GM21619 (cell line): ENCODE measurements around the gene EDDM3A.
"Not testable (repeated sequence)": the region's sequence is repeated elsewhere in the genome, so short reads cannot be mapped to it uniquely, and the experiment has no call there.

Experiments used
- ATAC-seq: cut with Tn5 transposase; IDR thresholded peaks from one replicate; pipeline ENCODE4 v1.9.1; 2021; ENCODE audit not compliant: unreplicated experiment

The EDDM3A gene, protein sequence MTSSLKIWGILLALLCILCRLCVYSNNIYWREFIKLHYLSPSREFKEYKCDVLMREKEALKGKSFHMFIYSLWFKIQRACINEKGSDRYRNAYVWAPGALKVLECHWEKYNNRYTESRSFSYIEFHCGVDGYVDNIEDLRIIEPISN

GRCh38 chr14:20745571-20746358, at the start of gene EDDM3A:
Gene EDDM3A (plus strand): TSS chr14:20745887. CDS start chr14:20747581, 1,694 bp downstream.
- no peak for ATAC-seq

DNA sequence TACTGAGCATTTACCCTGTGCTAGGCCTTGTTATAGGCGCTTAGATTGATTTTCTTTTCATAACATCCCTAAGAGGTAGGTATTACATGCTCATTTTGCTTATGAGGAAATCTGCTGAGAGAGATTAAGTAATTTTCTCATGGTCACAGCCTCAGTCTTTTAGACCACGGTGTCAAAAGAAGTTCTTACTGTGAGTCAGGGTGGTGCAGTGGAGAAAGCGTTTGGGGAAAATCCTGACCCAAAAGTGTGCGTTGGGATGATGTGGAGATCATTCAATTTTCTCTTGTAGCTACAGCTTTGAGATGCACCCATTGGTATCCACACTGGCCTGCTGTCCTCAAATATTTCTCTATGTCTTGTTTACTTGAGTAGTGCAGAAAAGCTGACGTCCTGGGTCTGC, 48.9 kb upstream of the EDDM3A start:
- ATAC-seq = no peak

DNA sequence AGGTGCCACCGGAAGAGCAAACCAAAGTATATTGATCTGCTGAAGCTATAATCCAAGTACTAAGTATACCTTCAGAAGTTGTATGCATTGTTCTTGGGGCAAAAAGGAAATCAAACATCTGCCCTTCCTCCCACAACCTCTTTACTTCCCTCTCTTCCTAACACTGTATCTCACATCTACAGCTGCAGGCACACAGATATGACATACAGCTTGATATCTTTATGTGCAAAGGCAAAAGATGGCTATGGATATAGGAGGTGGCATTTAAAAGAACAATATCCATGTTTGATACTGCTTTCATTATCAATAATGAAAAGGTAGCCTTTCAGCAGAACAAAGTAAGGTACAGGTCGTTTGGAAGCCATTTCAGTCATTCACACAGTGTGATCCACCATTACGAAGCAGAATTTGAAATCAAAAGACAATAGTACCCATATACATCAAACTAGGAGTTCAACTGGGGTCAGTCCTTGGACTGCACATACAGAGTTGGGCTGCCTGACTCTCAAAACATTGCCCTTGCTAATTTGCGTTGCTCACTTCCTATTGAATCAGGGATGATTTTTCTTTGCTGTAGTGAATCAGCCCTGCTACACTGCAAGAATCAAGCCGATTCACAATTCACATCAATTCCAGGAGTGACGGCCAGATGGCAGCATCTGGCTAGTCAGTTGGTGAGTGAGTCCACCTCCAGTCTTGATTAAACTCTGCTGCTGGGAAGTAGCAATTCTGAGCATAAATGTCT, 48.2 kb upstream of the EDDM3A start:
- no peak for ATAC-seq

DNA sequence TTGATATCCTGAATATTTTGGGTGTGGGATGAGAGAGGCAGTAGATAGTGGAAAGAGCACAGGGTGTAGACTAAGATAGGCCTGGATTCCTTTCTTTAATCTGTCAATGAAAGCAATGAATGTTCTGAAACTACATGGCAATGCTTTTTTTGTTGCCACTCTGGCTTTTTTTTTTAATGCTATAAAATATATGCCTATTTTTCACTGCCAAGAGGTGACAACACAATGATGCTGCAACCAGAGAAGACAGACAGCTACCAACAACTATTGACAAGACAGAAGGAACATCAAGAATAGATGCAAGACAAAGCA, 47.7 kb upstream of the EDDM3A start:
- ATAC-seq = no peak

DNA sequence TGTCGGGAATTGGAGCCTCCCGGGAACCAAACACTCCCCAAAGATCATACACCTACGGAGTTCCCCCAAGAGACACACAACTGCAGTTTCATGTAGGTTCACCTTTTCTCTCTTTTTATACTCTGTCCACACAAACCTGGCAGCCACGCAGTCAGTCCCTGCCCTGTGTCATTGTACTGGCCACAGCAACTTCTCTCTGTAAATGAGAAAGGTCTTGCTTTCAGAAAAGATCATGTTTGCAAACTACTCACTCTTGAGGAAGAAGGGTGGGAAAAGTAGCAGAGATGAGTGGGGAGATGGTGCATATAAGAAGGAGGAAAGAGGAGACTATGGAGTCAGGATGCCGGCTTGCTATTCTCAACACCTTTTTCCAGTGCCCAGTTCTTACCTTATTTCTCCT, 46.8 kb upstream of the EDDM3A start:
- no peak for ATAC-seq

GRCh38 chr14:20699931-20700330, 45.8 kb upstream of the EDDM3A start:
- no peak for ATAC-seq

DNA sequence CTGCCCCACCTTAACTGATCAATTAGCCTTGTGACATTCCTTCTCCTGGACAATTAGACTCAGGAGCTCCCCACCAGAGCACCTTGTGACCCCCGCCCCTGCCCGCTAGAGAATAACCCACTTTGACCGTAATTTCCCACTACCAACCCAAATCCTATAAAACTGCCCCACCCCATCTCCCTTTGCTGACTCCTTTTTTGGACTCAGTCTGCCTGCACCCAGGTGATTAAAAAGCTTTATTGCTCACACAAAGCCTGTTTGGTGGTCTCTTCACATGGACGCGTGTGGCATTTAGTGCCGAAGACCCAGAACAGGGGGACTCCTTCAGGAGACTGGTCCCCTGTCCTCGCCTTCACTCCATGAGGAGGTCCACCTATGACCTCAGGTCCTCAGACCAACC, 44.7 kb upstream of the EDDM3A start:
- not testable (repeated sequence) for ATAC-seq

DNA sequence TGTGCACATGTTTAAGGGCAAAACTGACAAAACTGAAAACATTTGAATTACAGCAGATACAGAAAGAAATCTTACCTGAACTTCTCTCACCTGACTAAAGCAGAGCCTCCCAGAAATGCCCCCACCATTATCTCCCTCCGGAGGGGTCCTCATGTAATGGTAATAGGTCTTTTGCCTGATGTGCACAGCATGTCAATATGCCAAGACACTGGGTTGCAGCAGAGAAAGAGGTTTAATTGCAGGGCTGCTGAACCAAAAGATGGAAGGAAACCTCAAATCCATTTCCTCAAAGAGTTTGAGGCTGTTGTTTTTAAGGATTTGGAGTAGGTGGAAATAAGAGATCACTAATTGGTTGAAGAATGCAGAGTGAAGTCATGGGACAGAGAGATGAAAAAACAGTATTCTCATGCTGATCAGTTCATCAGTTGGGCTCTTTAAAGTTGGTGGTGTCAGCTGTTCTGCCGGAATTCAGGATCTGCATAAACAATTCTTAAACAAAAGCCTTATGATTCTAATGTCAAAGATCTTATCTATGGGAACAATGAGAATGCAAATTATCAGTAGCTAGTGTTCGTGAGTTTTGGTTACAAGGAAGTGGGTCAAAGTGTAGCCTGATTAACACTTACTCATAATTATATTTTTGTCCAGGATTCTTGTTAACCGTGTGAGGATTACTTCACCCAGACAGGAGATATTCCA, 38.9 kb upstream of the EDDM3A start:
- ATAC-seq = no peak

DNA sequence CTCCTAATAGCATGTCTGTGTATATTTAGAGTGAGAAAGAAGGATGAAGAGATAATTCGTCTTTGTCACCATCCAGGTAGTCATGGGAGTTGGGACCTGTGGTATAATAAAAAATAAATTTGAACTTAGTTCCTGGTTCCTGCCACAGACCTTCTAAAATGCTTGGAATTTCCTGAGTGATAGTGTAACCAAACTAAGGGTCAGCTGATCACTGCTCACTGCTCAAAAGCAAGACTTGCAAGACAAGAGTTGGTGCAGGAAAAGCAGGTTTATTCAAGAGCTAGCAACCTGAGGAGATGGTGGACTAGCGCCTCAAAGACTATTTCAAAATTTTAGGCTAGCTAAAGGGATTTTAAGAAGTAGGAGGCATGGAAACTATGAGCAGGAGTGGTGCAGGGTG, 38.1 kb upstream of the EDDM3A start:
- no peak for ATAC-seq

DNA sequence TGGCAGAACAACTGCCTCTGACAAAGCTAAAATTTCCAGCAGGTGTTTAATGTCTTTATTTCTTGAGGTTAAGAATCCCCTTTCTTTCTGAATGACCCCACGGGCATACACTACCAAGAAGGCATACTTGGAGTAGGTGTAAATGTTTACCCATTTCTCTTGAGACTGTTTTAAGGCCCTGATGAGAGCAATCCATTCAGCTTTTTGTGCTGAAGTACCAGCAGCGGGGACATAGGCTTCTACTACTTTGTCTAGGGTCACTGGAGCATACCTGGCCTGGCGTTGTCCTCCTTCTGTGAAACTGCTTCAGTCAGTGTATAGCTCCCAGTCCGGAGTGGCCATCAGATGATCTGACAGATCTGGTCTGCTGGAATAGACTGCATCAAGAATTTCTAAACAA, 34.4 kb upstream of the EDDM3A start:
- no peak for ATAC-seq

- ATAC-seq = no peak
These were observed 34.0 kb upstream of the EDDM3A start for GRCh38 chr14:20711685-20712084.

- ATAC-seq = no peak
These were observed 32.8 kb upstream of the EDDM3A start for GRCh38 chr14:20712904-20713303.

- ATAC-seq = no peak
These were observed 31.0 kb upstream of the EDDM3A start for GRCh38 chr14:20714593-20715250.

- no peak for ATAC-seq
These were observed 25.9 kb upstream of the EDDM3A start for GRCh38 chr14:20719777-20720176.

GRCh38 chr14:20720741-20721140, 24.9 kb upstream of the EDDM3A start:
- ATAC-seq = no peak

DNA sequence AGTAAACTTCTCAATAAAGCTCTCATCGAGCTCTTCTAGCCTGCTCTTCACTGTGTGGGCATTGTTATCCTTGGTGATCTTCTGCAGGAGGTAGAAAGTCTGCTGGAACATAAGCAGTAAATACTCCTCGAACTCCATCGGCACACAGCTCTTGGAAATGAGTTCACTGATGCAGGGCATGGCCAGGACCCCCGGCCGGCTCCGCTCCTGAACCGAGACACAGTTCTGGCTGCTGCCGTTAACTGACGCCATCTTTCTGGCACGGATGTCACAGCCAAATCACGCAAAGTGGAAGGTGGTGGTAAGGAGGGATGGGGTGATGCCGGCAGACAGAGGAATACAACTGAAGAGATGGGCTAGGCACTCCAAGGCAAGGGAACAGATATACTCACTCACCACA, 23.7 kb upstream of the EDDM3A start:
- no peak for ATAC-seq

DNA sequence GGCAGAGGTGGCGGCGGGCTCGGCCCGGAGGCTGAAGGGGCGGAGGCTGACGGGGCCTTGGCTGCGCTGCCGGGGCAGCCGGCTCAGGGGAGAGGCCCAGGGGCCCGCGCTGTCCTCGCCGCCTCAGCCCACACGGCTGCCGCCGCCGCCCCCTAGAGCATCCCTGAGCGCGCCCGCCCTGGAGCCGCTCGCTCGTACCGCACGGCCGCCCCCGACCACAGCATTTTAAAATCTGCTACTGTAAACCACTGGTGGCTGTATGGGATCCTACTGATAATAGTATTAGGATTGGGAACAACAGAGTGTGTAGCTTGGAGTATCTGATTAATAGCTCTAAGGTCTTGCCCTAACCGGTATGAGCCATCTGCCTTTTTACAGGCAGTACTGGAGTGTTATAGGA, 22.2 kb upstream of the EDDM3A start:
- no peak for ATAC-seq

DNA sequence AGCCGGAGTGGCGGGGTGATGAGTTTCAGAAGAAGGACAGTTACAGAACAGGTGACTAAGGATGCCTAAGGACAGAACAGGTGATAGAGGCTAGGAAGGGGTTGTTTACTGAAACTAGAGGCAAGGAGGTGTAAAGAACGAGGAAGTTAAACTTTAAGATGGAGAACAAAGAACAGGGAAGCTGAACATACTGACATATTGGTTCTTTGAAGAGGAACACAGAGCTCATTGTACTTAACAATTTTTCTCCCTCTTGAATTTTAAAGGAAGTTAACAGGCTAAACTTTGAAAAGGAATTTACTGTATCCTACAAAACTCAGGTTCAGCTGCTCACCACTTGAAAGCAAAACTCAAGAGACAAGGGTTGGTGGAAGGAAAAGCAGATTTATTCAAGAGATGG, 19.6 kb upstream of the EDDM3A start:
- not testable (repeated sequence) for ATAC-seq

- ATAC-seq = no peak
These were observed 19.2 kb upstream of the EDDM3A start for GRCh38 chr14:20726531-20726930.

- no peak for ATAC-seq
These were observed 14.8 kb upstream of the EDDM3A start for GRCh38 chr14:20730891-20731290.

GRCh38 chr14:20732477-20732876, 13.2 kb upstream of the EDDM3A start:
- ATAC-seq = no peak
